ENCODE results near the gene KPNB1.

Gene KPNB1

GRCh38 chr17:47711366-47712099 lies 61.8 kb downstream of the KPNB1 start:
- no peak for DNase-seq (ENCODE audit: low read depth)

- no peak for DNase-seq (ENCODE audit: low read depth)
Observed at GRCh38 chr17:47712330-47713023, 62.8 kb downstream of the KPNB1 start.

- no peak for DNase-seq (ENCODE audit: low read depth)
Observed at GRCh38 chr17:47713980-47714700, 64.4 kb downstream of the KPNB1 start.

- DNase-seq (ENCODE audit: low read depth), result no peak
Observed at GRCh38 chr17:47714773-47715396, 65.2 kb downstream of the KPNB1 start.

GRCh38 chr17:47715669-47716325 lies 66.1 kb downstream of the KPNB1 start:
- no peak for DNase-seq (ENCODE audit: low read depth)

- no peak for DNase-seq (ENCODE audit: low read depth)
Observed at GRCh38 chr17:47716375-47716774, 66.7 kb downstream of the KPNB1 start.

GRCh38 chr17:47717261-47717697 lies 67.6 kb downstream of the KPNB1 start:
- no peak for DNase-seq (ENCODE audit: low read depth)

GRCh38 chr17:47717979-47718621 lies 68.4 kb downstream of the KPNB1 start:
- DNase-seq (ENCODE audit: low read depth), result no peak

GRCh38 chr17:47718634-47719405 lies 69.1 kb downstream of the KPNB1 start:
- no peak for DNase-seq (ENCODE audit: low read depth)

- no peak for DNase-seq (ENCODE audit: low read depth)
Observed at GRCh38 chr17:47719411-47720152, 69.9 kb downstream of the KPNB1 start.

- no peak for DNase-seq (ENCODE audit: low read depth)
Observed at GRCh38 chr17:47720196-47720595, 70.5 kb downstream of the KPNB1 start.

- peak; percentile 83 for DNase-seq (ENCODE audit: low read depth)
Observed at GRCh38 chr17:47720754-47721533, 71.2 kb downstream of the KPNB1 start.

GRCh38 chr17:47721725-47722124 lies 72.0 kb downstream of the KPNB1 start:
- DNase-seq (ENCODE audit: low read depth), result no peak

- no peak for DNase-seq (ENCODE audit: low read depth)
Observed at GRCh38 chr17:47724705-47725104, 75.0 kb downstream of the KPNB1 start.

- DNase-seq (ENCODE audit: low read depth), result no peak
Observed at GRCh38 chr17:47725446-47726111, 75.9 kb downstream of the KPNB1 start.

- DNase-seq (ENCODE audit: low read depth), result no peak
Observed at GRCh38 chr17:47726796-47727703, 77.3 kb downstream of the KPNB1 start.

GRCh38 chr17:47727704-47728036 lies 78.0 kb downstream of the KPNB1 start:
- DNase-seq (ENCODE audit: low read depth), result no peak

Measured in stimulated activated CD8-positive, alpha-beta memory T cell treated with anti-CD3 and anti-CD28 coated beads, Interleukin-12 subunit alpha, Interleukin-12 subunit beta, amount 100 ng/mL, for 1 hour (primary cell).